Measurements from ENCODE around the gene BIRC7.

GRCh38 chr20:63212792-63213191 is 22.9 kb upstream of the BIRC7 start:
- TF ChIP-seq YY1 (IDR thresholded peaks at IDR 0.05; ENCODE audit: insufficient read depth, insufficient read length), result no peak
- no peak for TF ChIP-seq SUZ12 (IDR thresholded peaks at IDR 0.05; ENCODE audit: extremely low read depth, insufficient read depth, insufficient read length)

Measured in NT2/D1 (cell line).